ENCODE measurements around the gene KAT2B. TPM values are rescaled to one million over a fixed set of nuclear protein-coding genes. Genes with fewer than 3 reads are reported as not detected.
A peak's percentile ranks its signal among the peaks of the same experiment; 100 is the strongest.
"Not testable (repeated sequence)": the region's sequence is repeated elsewhere in the genome, so short reads cannot be mapped to it uniquely, and the experiment has no call there.

KAT2B gene
- 11.6 and 16.2 TPM in 2 replicates for total RNA-seq

DNA sequence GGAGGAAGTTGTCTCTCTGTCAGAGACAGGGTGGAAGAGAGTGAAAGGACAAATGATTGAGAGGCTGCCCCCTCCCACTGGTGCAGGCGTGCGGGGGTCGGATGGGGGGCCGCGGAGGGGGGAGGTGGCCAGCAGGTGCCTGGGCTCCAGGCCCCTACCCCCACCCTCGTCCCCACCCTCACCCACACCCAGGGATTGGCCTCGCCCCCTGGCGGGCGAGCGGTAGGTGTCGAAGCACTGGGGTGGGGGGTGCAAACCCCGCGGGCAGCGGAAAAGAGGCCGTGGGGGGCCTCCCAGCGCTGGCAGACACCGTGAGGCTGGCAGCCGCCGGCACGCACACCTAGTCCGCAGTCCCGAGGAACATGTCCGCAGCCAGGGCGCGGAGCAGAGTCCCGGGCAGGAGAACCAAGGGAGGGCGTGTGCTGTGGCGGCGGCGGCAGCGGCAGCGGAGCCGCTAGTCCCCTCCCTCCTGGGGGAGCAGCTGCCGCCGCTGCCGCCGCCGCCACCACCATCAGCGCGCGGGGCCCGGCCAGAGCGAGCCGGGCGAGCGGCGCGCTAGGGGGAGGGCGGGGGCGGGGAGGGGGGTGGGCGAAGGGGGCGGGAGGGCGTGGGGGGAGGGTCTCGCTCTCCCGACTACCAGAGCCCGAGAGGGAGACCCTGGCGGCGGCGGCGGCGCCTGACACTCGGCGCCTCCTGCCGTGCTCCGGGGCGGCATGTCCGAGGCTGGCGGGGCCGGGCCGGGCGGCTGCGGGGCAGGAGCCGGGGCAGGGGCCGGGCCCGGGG lies at the start of gene KAT2B:
TSS of gene KAT2B (plus strand) at position 682 of the 783 bp plus-strand sequence. CDS start at position 714, 32 bp downstream.
- DNase-seq (ENCODE audit: low read depth in 2 of 2) = peak in 1 of 2 donors; percentile 73

DNA sequence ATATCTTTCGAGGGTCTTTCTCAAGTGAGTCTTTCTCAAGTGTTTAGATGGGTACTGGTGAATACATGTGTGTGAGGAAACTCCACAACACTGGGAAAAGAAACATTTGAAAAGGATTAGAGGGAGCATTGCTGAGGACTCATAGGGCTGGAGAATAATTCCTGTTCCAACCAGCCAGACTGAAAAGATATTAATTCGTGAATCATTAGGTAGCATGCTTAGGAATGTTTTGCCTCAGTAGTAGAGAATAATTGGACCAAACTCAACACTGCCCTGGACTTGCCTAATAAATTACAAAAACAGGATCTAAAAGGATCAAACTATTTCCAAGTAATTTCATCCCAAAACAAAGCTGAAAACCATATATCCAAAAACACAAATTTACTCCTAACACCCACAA lies 45.5 kb upstream of the KAT2B start:
- no peak for DNase-seq (ENCODE audit: low read depth in 2 of 2)

DNA sequence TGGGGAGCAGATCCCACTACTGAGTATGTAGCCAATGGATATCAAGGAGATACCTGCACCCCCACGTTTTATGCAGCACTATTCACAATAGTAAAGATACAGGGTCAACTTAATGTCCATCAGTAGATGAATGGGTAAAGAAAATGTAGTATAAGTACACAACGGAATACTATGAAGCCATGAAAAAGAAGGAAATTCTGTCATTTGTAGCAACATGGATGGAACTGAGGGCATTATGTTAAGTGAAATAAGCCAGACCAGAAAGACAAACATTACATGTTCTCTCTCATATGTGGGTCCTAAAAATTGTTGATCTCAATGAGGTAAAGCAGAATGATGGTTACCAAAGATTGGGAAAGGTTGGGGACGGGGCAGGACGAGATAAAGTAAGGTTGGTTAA lies 42.7 kb upstream of the KAT2B start:
- DNase-seq (ENCODE audit: low read depth in 2 of 2) = no peak

DNA sequence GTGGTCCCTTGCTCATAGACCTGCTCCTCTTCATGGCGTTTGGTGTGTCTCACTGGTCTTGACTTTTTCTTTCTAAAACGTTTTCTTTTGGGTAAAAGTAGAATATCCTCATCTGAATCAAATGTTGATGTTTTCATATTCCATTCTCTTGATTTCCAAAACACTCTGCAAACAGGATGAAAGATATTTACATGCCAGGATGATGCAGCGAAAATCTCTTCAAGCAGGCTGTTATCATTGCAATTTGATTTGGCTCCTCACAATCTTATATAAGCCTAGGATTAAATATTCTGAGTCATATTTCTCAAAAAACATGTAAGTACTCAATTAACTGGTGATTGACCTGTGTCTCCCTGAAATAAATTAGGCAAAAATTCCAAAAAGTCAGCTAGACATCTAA lies 38.3 kb upstream of the KAT2B start:
- no peak for DNase-seq (ENCODE audit: low read depth in 2 of 2)

DNA sequence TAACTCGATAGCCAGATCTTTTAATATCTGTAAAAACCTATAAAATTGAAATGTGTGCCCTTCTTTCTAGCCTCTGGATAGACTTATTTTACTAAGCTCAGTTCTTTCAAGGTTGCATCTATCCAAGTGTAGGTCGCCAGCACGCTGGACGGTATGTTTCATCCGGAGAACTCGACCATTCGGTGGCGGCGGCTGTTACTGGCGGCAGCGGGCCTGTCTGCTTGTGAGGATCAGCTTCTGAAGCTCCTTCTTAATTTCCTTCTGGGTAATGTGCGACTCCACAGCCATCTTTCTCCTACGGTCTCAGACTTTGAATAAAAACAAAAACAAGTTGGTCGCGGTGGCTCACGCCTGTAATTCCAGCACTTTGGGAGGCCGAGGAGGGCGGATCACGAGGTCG lies 32.3 kb upstream of the KAT2B start:
- no peak for DNase-seq (ENCODE audit: low read depth in 2 of 2)

DNA sequence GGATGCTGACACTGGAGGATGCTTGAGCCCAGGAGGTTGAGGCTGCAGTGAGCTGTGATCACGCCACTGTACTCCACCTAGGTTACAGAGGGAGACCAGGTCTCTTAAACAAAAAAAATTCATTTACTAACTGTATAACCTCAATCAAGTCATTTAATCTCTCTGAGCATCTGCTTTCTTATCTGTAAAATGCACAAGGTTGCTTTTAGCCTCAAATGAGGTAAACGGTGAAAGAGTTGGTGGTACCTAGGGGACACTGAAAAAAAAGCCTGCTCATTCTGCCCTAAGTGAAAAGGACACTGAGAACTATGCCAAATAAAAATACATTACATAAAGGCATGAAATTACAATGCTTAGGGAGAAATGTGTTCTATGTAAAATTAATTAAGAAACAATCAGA lies 31.6 kb upstream of the KAT2B start:
- DNase-seq (ENCODE audit: low read depth in 2 of 2) = no peak

DNA sequence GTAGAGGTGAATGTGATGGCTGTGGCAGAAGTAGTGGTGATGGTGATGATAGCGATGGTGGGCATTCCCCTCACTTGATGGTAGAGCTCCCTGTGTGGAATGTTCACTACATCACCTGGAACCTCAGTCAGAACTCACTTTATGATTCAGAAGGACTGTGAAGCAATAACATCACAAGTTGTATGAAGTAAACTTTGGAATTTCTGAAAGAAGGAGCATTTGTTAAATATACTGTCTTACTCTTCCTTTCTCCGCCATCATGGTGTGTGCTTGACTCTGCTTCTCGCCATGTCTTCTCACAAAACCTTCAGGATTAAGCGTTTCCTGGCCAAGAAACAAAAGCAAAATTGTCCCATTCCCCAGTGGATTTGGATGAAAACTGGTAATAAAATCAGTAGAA lies 28.1 kb upstream of the KAT2B start, which contains the start of gene PP2D1:
TSS of gene PP2D1 (minus strand) at position 101 of the 400 bp plus-strand sequence. CDS start 192 bp downstream, outside the sequence.
- DNase-seq (ENCODE audit: low read depth in 2 of 2) = no peak

DNA sequence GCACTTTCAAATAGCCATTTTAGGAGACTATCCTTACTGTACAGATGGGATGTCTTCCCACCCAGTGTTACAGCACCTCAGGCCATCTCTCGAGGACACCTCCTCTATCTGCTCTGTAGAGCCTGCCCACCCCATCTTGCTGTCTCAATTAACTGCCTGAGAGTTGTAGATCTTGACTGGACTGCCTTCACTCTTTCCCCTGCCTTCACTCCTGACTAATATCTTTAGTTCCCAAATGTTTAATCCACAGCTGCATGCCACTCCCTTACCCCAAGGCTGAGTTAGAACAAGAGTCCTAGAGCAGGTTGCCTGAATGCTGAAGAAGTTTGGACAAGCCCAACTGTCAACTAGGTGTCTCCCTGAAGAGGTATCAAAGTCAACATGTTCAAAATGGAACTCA lies 26.9 kb upstream of the KAT2B start:
- no peak for DNase-seq (ENCODE audit: low read depth in 2 of 2)

DNA sequence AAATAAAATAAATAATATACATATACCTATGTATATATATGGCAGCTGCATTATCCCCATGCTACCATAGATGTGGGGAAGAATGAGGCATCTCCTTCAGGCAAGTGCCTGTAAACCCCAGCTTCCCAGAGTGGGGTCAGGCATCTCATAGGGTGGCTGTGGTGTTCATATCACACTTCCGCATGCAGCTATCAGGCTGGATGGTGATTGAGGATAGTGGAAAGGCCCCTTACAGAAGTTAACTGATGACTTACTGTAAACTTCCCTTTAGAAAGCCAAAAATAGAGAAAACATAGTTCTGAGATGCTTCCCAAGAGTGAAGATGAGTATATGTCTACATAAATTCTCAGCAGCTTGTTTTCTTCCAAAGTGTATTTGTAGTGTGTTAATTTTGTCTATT lies 24.7 kb upstream of the KAT2B start:
- DNase-seq (ENCODE audit: low read depth in 2 of 2) = no peak

DNA sequence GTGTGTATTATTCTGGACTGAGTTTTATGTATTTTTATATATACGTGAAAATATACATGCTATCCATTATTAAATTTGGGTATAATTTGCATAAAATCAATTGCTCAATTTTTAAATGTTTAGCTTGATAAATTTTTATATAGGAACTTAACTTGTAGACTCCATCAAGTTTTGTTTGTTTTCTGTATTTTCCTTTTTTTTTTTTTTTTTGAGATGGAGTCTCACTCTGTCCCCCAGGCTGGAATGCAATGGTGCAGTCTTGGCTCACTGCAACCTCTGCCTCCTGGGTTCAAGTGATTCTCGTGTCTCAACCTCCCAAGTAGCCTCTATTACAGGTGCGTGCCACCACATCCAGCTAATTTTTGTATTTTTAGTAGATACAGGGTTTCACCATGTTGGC lies 24.2 kb upstream of the KAT2B start:
- DNase-seq (ENCODE audit: low read depth in 2 of 2) = not testable (repeated sequence)

DNA sequence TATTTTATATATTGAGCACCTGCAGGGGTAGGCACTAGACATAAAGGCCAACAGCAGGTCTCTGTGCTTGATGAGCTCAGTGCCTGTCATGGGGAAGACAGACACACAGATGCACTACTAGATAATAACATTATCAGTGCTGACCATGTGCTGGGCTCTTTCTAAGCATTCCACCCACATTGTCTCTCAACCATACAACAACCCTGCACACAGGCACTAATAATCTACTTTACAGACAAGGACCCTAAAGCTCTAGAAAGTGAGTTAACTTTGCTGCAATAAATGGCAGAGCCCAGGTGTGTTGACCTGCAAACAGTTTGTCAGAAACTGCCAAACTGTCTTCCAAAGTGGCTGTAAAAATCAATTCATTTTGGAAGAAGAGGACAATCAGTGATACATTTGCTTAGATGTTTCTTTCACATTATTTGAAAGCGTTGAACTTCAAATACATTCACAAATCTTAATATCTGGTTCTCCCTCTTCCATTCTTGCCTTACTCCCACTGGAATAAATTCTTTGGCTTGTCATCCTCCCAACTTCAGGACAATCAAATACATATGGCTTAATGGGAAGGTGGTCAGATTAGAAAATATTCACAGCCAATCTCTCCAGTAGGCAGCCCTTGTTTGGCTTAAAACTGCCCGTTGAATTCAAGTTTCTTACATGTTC lies 17.2 kb upstream of the KAT2B start:
- DNase-seq (ENCODE audit: low read depth in 2 of 2) = peak in 1 of 2 donors; percentile 47

DNA sequence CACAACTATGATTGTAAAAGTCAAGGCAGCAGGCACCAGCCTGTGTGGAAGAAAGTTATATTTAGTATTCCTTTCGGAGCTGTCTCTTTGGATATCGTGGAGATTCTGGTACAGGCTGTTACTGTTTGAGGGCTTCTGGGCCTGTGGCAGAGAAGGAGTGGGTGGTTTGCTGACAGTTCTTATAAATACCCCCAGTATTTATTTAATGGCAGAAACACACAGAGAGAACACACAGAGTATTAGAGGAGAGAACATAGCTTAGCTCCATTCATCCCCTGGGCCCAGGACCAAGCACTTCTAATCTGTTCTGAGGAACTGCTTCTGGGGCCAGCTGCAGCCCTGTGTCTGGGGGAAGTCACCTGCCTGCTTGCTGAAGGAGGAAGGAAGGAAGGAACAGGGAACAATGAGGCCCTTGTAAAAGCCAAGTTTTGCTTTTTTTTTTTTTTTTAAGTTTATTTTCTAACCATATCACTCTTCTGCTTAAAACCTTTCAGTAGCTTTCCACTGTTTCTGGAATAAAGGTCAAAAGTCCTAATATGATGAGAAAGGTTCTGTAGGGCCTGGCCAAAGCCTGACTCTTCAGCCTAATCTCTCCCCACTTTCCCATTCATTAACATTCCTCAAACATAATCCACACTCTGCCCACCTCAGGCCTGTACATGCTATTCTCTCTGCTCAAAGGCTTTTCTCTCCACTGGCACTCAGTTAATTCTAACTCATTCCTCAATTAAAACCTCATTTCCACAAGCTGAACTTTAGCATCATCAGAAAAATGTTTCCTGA lies 16.4 kb upstream of the KAT2B start:
- peak in 1 of 2 donors; percentile 74 for DNase-seq (ENCODE audit: low read depth in 2 of 2)

DNA sequence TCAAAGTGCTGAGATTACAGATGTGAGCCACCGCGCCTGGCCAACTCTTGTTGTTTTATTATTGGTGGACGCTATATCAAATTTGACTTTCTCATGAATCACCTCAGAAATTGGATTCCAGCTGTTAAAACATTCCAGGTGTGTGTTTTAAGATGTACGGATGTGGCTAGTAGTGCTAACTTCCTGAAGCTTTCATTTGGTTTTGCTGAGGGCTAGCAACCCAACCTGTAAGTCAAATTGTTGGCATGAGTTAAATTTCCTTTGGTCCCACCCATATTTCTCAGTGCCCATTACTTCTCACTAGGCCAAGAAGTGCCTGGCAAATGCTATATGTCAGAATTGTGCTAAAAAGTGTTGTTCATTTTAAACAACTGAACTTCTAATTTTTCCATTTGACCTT lies 13.1 kb upstream of the KAT2B start:
- DNase-seq (ENCODE audit: low read depth in 2 of 2) = peak in 1 of 2 donors; percentile 26

DNA sequence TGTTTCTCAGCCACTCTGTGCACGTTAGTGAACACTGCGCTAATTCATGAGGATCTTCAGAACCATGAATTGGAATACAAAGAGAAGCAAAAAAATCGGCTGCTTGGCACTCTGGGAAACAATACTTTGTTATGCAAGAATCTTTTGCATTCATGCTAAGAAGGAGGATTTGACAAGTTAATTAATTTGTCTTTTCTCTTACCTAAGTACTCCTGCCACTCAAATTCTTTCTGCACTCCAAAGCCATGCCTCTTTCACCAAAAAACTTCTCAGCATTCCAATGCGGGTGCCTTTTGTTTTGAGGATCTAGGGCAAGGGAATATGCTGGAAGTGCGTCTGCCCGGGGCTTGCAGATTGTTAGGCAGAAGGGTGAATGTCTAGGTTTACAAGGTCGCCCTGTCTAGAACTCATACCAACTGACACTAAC lies 11.3 kb upstream of the KAT2B start:
- no peak for DNase-seq (ENCODE audit: low read depth in 2 of 2)

DNA sequence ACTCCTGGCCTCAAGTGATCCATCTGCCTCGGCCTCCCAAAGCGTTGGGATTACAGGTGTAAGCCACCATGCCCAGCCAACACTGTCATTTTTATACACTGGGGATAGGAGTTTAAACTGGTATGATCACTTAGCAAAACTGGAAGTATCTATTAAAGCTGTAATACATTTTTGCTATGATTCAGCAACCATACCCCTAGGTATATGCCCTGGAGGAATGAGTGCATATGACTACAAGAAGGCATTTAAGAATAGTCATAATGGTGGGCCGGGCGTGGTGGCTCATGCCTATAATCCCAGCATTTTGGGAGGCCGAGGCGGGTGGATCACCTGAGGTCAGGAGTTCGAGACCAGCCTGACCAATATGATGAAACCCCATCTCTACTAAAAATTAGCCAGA lies 8.3 kb upstream of the KAT2B start:
- DNase-seq (ENCODE audit: low read depth in 2 of 2) = not testable (repeated sequence)

DNA sequence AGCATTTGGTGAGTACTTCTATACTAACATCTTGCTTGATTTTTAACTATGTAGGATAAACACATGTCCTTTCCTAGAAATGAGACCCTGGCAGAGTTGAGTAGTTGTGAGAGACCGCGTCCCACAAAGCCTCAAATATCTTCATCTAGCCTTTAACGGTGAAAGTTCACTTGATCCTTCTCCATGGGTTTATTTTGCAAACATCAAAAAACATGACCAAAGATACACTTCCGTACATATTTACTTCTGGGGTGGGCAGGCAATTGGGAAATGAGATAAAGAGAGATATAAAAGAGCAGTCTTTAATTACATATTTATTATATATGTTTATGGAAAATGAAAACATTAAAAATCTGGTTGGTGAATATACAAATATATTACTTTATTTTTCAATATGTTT lies 5.2 kb upstream of the KAT2B start:
- no peak for DNase-seq (ENCODE audit: low read depth in 2 of 2)

DNA sequence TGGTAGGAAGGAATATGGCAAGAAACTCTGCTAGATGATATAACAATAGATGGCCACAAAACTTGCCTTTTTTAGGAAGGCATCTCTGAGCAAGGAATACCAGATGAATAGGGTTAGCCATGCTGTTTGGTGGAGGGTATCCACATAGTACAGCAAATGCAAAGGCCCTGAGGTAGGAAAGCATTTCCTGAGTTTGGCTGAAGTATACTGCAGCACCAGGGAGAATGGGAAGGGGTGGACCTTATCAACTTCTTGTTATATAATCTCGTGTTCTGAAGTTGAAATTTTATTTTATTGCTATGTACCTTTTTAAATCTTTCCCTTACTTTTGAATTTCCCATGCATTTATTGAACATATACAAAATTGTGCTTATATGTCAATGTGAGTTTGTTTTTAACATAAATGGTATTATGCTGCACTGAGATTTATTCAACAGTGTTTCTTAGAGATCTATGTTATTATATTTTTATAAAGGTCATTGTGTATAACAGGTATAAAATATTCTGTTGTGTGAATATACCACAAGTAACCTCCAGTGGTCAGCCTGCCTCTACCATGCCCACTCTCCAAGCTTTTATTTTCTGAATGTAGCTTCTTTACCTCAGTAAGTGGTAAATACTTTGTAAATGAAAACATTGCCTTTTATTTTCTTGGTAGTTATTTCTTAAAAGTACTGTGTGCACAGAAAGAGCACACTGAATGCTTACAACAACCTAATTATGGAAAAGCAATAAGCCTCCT lies 2.8 kb upstream of the KAT2B start:
- DNase-seq (ENCODE audit: low read depth in 2 of 2) = no peak

DNA sequence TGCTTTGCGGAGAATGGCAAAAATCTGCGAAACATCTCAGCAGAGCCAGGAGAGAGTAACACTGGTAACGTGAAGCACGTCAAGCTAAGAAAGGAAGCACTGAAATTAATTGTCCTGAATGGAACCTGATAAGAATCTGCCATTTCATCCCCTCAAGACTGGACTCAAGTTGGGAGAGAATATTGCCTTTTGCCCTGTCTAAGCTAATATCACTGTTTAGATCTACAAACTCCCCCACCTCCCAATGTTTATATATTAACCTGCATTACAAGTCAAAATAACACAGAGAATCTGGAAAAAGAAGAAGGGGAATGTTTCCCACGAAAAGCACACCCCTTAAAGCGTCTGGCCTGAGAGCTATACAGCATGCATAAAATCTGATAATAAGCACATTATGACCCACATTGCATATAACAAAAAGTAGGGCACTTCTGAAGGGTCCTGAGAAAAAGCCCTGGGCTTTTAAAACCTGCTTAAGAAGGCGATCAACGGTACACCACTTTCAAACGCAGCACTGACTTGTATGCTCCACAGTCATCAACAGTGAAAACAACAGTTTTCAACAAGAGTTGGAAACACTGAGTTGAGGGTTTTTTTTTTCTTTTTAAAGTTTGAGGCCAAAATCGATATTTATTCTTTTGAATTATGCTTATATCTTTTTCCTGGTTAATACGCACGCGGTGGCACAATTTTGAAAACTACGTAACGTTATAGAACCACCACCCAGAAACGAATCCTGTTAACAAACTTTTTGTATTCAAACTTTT lies 1.4 kb upstream of the KAT2B start:
- DNase-seq (ENCODE audit: low read depth in 2 of 2) = no peak

DNA sequence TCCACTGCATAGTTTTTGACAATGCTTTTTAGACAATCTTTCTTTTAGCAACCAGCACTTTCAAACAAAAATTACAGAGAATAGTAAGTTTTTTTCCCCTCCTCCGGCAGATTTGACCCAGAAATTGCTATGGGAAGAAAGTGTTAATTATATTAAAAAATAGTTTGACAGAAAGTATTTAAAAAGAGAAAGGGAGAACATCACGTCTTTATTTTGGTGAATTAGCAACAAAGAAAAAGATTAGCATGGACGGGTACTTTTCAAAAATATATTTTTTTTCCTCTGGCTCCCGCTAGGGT lies 831 bp upstream of the KAT2B start:
- no peak for DNase-seq (ENCODE audit: low read depth in 2 of 2)

DNA sequence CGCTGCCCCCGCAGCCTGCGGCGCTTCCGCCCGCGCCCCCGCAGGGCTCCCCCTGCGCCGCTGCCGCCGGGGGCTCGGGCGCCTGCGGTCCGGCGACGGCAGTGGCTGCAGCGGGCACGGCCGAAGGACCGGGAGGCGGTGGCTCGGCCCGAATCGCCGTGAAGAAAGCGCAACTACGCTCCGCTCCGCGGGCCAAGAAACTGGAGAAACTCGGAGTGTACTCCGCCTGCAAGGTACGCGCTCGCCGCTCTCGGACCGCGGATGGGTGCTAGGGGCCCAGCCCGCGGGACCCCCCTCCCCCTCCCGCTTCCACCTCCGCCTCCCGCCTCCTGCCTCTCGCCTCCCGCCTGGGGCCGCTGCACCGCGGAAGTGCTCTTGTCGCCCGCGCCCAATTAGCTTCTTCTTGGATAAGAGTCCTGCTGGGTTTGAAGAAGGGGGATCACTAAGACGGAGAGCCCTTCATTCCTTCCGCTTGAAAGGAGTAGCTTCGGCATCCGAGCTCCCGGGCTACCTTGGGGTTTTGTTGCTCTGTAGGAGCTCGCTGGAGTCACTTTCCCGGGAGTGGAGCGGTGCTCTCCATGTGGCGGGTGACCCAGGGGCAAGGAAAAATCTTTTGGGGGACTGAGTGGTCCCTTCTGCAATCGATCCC lies 426 bp downstream of the KAT2B start:
- DNase-seq (ENCODE audit: low read depth in 2 of 2) = peak in 1 of 2 donors; percentile 53
